Left colon (tissue), 2 donors: ENCODE results near the gene FSD1L. TPM values are rescaled to one million over a fixed set of nuclear protein-coding genes. Genes with fewer than 3 reads are reported as not detected.
A peak's percentile ranks its signal among the peaks of the same experiment; 100 is the strongest.

ENCODE experiments used
- ATAC-seq: fragments of 200-7000 bp; cut with Tn5 transposase; one replicate; pipeline ENCODE4 v1.9.1; 2020; ENCODE audit warnings: mild to moderate bottlenecking, moderate library complexity
- DNase-seq, 2 donors: peaks; one replicate each; pipeline ENCODE4 v3.0.0-alpha.2; 2020
- intact Hi-C, 2 donors: fragments of 100-400 bp; cut with DNase I in 1 of 2; cut with micrococcal nuclease in 1 of 2; formaldehyde crosslinking; loops; one replicate each; pipeline versions ENCODE4 v1.11.2 to v1.14.0; 2022; cut with DNase I, micrococcal nuclease
- long read RNA-seq: library from polyadenylated mRNA; unstranded; transcript quantifications from one replicate; pipeline ENCODE4 v2.0.0, GENCODE V29; 2021
- total RNA-seq, 2 donors: library from RNA; stranded (reverse); fragmentation: NEBNext Ultra II Directional; extraction: Animal tissue kit (Norgen Biotek cat#: 25700); gene quantifications; one replicate each; pipeline ENCODE4 v1.2.1, GENCODE V29; 2021
- donor health status: DM: no; HTN: no; CAD: no.
- donor health status: DM: yes; HTN: yes; CAD: no.

FSD1L gene
- 1 to 10 TPM; 3.8 to 7.8 TPM for total RNA-seq
- long read RNA-seq, partial matches to known transcripts, result 1 of 6 reads
- long read RNA-seq, other reads (novel, unspliced or antisense), result 5 of 6 reads

DNA sequence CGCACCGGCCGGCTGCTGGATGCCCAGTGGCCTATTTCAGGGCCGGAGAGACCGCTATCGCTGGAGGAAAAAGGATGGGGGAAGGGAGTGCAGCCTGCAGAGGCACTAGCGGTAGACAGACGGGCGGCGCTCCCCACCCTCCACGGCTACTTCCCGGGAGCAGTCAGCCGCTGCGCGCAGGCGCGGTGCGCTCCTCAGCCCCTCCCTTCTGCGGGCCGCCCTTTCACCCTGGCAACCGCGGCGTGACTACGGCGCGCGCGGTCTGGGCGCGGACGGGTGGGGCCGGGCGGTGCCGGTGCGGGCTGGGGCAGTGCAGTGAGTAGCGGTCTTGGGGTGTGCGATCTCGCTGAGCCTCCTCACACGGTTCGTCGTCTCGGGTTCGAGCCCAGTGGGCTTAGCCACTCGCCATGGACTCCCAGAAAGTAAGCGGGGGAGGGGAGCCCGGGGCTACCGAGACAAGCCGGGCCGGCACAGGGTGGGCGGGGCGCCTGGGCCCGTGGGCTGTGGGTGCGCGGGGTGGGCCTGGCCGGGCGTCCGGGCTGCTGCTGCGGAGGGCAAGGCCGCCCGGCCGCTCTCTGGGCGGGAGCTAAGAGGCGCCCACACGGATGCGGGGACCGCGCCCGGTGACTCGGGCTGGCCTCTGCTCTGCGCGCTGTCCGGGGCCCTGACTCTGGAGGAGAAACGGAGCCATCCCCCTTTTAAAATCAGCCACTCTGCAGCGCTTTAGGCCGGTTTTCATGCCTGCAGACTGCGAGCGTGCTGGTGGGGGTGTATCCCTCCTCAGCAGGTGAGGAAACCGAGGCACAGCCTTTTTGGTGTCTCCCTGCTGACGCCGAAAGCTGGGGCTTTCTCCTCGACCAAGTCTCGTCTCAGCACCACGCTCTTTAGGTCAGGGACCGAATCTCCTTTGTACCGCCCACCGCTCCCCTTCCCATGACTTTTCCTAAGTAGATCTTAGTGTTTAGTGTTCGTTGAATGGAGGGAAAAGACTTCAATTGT, at the start of gene FSD1L:
TSS of gene FSD1L (plus strand) at position 221 of the 999 bp plus-strand sequence. CDS start at position 408, 187 bp downstream.
- DNase-seq (peak; percentile 95 to 96), ATAC-seq (peak; percentile 99)
- intact Hi-C loops, result no loop called here

DNA sequence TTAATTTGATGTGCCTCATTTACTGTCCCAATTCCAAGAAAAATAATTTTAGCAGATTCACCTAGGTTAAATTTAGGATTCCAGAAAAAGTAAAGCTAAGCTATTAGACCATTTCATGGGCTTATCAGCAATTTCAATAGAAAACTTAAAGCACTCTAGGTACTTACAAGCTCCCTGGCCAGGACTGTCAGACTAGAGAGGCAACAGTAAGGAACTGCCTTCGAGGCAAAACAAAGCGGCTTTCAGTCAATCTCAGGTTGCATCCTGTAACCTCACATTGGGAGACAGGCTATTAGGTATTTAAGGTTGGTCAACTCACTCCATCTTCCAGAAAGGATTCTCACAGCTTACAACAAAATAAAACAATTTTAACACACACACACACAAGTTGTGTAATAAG, 48.7 kb upstream of the FSD1L start:
- ATAC-seq (no peak), DNase-seq (no peak)
- intact Hi-C loops, result no loop called here

DNA sequence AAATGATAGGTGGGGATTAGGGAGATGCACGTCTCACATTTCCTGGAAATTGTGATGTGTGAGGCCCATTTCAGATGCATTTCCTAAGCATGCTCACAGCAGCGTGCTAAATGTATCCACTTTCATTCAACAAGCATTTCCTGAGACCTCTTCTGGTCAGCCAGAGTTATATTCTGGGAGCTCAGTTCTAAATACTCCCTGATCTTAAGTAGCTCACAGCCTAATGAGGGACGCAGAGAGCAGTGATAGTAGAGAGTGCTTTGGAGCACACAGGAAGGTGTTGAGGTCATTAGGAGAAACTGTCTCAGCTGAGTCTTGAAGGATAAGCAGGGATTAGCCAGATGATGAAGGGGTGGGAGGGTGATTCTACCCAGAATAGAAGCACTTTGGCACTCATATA, 46.2 kb upstream of the FSD1L start:
- ATAC-seq (peak; percentile 11), DNase-seq (no peak)
- intact Hi-C loops, result no loop called here

DNA sequence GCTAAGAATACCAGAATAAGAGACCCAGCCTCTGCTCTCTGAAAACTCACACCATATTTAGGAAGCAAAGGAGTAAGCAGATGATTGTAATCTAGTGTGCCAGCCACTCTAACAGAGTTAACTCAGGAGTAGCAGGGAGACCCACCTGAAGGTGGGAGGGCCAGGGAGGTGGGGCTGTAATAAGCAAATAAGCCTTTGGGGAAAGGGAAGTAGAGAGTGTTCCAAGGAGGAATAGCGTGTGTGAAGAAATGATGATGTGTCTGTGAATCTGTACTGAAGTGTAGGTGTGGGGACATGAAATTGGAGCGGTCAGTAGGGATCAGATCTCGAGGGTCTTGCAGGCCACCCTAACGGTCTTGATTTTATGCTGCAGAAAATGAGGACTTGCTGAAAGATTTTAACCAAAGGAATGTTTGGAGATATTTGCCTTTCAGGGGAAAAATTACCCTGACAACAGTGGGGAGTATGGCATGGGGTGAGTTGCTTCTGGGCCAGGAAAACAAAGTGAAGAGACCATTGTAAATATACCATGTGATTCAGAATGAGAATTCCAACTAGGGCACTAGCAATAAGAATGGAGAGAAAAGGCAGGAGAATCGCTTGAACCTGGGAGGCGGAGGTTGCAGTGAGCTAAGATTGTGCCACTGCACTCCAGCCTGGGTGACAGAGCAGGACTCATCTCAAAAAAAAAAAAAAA, 44.1 kb upstream of the FSD1L start:
- intact Hi-C loops, result no loop called here
- DNase-seq (no peak), ATAC-seq (peak; percentile 45)

DNA sequence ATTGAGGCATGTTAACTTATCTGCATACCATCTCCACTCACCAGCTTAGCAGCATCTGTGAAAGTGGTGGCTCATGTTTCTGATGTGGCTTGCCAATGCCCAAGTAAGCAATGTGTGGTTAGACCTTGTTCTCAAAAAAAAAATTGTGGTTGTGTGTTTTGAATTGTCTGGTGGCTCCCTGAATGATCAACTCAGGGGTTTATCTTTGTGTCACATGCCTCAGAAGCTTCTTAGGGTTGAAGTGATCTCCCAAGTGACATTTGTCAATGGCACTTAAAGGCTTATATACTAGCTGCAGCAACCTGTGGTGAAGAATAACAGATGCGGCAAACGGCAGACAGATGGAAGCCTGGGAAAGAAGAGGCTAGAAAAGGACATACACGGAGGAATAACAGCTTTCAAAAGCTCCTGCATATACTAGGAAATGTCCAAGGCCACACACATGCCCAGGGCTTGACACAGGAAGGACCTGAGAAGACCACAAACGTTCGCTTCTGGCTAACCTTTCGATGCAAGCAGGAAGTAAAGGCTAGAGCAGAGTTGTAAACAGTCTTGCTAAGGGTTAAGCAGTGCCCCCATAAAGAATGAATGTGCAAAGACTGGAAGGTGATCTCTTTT, 42.2 kb upstream of the FSD1L start:
- no peak for DNase-seq
- ATAC-seq, result no peak
- intact Hi-C loops, result no loop called here

DNA sequence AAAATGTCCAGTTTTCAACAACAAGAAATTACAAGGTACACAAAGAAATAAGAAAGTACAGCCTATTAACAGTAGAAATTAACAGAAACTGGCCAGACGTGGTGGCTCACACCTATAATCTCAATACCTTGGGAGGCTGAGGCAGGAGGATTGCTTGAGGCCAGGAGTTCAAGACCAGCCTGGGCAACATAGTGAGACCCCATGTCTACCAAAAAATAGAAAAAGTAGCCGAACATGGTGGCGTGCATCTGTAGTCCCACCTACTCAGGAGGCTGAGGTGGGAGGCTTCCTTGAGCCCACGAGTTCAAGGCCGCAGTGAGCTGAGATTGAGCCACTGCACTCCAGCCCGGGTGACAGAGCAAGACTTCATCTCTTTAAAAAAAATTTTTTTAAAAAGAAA, 41.5 kb upstream of the FSD1L start:
- intact Hi-C loops, result no loop called here
- DNase-seq (no peak), ATAC-seq (no peak)

DNA sequence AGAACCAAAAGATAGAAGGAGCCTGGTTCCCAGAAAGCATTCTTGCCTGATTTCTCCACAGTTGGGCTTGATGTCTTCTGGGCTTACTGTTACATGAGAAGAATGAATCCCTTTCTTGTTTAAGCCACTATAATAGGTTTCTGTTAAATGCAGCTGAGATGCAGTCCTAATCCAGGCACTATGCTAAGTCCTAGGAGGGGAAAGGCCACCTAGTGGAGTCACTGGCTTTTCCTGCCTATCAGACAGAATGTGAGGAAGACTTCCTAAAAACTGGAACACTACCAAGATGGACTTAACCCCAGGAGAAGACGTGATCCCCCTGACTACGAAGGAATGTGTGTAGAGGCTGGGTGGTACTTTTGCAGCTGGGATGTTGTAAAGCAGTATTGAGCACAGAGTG, 34.3 kb upstream of the FSD1L start:
- intact Hi-C loops, result loop anchor here in 1 of 2 donors (10.0 kb wide), 2 partner anchors 259 to 499 kb away; no protein-coding TSS in a partner anchor
- DNase-seq (peak in 1 of 2 donors; percentile 23), ATAC-seq (peak; percentile 74)

DNA sequence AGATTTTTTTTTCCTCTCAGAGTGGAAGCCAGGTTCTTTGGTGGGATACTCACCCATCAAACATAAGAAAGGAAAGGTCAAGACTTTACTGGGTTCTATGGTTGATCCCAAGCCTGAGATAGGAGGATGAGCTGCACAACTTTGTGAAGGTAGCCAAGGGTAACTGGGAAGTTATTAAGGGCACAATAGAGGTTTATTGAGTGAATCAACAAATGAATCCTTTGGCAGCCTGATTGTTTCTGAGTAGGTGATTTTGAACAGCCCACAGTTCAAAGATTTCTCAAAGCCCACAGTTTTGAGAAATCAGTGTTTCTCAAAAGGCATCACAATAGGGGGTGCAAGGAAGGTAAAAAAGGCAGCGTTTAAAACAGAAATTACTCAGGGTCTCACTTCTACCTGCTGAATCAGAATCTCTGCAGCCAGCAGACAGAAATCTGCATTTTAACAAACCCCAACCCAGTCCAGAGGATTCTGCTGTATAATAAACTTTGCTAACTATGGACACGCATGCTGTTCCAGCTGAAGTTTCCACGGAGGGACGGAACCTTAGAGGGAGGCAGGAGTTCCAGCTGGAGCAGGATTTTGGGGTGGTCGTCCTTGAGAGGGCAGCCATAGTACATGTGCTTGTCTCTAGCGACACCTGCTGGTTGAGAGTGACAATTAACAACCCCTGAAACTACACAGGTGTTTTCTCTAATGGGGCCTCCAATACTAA, 32.7 kb upstream of the FSD1L start:
- ATAC-seq, result peak; percentile 62
- DNase-seq, result peak in 1 of 2 donors; percentile 56

DNA sequence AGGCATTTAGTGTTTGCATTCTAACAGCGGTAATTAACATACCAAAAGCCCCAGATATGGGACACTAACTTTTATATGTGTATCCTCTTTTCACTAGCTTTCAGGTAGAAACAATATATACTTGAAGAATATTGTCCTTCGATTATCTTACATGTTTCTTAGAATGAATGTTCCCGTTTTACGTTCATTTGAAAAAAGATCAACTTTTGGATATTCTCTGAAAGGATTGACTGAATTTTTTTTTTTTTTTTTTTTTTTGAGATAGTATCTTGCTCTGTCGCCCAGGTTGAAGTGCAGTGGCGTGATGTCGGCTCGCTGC, 32.2 kb upstream of the FSD1L start:
- DNase-seq, result no peak
- no peak for ATAC-seq
- intact Hi-C loops, result loop anchor here in 1 of 2 donors (5.0 to 10.0 kb wide), 3 partner anchors 261 to 563 kb away; no protein-coding TSS in a partner anchor

More for the DNA sequence above, 32.7 kb upstream of the FSD1L start:
- intact Hi-C loops, result loop anchor here in 1 of 2 donors (5.0 to 10.0 kb wide), 3 partner anchors 260 to 563 kb away; no protein-coding TSS in a partner anchor

DNA sequence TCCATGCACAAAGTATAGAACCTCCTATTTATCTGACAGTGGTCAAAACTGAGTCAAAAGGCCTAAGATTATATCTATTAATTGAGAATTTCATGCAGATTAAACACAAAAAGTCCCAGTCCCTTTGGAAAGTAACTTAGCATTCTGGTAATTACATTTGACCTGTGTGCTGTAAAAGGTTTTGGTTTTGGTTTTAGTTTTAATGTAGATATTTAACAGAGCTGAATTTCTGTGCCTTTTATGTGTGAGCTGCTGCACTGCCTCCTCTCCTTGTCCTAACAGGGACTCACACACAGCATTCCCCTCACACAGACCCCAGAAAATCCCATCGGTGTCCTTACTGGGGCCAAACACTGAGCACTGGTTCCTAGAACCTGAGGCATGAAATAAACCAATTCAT, 31.0 kb upstream of the FSD1L start:
- ATAC-seq (peak; percentile 27), DNase-seq (no peak)

DNA sequence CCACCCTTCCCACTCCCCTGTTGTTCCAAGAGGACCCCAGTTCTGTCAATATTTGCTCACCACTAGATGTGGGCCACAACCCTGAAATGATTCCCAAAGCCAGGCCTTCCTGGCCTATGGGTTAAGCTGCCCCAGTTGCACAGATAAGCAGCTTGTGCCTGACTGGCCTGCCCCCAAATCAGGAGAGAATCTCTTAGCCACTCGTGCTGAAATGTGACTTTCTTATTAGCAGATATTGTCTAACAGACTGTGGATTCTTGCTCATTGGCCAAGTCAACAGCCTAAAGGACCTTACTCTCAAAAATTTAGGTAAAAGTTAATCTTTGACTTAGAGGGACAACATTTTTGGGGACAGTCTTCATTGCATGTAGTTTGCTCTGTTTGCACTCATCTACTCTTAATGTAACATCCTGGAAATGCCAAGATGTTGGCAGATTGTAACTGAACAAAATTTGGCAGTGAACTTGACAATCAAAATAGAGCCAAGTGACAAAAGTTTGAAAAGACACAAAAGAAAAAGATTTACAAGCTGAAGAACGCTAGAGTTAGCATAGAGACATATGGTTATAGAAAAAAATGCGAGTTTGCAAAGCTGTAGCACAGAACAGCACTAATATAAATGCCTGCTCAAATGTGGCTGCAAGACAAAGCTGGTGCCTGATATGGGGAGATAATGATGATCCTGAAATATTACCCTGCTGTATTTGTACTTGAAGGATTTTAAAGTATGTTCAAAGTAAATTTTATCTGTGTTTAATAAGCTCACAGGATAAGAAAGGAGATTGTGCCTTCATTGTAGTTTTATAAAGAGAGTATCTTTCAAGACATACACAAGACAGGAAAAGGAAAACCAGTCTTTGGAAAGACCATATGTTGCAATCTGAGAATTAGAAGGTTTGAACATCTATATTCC, 29.0 kb upstream of the FSD1L start:
- no peak for DNase-seq
- ATAC-seq, result no peak
- intact Hi-C loops, result loop anchor here in 1 of 2 donors (5.0 to 10.0 kb wide), 3 partner anchors 264 to 567 kb away; no protein-coding TSS in a partner anchor

More for the DNA sequence above, 31.0 kb upstream of the FSD1L start:
- intact Hi-C loops, result loop anchor here in 1 of 2 donors (5.0 to 10.0 kb wide), 3 partner anchors 262 to 565 kb away; no protein-coding TSS in a partner anchor

DNA sequence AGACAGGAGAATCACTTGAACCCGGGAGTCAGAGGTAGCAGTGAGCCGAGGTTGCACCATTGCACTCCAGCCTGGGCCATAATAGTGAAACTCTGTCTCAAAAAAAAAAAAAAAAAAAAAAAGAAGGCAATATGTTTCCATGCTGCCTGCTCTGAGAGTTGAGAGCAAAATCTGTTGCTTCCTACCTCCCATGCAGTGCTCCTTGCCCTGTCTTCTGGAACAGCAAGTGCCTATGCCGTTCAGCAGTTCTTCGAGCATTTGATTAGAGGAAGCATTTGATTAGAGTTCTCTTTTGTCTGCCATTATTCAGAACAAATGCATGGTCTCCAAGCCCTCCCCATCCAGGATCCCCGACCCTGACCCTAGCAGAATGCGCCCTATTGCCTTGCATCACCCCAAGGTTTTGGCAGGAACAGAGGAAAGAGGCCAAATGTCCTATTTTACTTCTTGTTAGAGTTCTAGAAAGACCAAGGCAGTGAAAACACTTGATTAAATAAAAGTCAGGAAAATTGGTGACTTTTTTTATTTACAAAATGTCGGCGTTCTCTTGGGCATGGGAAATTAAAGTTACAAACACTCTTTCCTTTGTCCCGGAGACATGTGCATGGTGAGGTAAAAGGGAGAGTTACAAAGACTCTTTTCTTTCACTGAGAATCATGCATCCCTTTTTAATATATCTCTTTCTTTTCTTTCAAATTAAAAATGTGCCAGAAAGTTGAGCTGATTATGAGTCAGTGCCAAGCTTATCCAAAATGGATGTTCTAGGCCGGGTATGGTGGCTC, 27.8 kb upstream of the FSD1L start:
- DNase-seq (no peak), ATAC-seq (no peak)
- intact Hi-C loops, result loop anchor here in 1 of 2 donors (5.0 to 10.0 kb wide), 3 partner anchors 265 to 568 kb away; no protein-coding TSS in a partner anchor

DNA sequence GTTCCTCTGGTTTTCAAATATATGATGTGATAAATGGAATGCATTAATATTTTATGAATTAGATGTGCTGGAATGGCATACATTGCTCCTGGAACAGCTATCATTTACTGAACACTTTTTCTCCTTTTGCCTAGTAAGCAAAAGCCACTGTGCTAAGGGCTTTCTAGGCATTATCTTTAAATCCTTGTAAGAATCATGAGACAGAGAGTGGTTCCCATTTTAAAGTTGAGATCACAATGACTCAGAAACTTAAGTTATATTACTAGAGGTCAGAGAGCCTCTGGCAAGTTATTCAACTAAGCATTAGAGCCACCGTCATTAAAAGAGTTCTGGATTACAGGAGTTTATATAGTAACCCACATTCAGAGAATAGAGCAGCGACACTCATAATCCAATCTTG, 26.7 kb upstream of the FSD1L start:
- intact Hi-C loops, result no loop called here
- DNase-seq (no peak), ATAC-seq (no peak)

DNA sequence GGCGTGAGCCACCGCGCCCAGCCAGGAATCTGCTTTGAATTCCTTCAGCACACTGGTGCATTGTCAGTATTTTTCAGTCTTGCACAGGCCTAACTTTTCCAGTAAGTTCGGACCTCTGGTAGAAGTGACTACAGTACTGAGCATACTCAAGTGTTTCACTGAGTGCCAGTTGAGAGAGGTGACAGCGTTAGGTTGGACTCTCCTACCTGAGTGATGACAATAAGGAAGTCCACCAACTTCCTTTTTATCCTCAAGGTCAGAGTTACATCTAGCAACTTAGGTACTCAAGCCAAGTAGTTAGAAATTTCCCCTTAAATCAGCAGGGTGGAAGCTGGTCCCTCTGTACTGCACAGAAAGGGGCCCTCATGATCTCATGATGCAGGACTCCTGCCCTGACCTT, 26.0 kb upstream of the FSD1L start:
- peak; percentile 89 for ATAC-seq

DNA sequence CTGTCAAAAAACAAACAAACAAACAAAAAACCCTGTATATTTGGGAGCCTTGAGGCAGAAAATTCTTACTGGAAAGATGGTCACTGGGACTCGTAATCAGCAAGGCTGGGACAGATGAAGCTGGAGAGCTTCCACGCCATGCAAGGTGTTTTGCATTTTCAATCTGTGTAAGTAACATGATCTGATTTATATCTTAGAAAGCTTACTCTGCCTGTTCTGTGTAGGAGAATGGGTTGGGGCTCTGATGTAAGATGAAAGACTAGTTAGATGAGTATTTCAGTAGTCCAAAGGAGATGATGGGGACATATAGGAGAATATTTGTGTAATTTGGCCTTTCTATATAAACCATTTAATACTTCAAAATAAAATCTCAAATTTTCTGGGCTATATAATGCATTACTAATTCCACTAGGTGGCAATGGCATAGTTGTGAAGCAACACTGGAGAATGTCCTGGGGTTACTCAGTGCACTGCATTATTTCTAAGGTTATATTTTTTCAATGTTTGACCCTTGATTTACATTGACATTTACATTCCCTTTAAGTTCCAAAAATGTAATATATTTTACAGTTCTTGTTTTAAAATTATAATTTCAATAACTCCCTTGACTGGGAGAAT, 21.9 kb upstream of the FSD1L start:
- intact Hi-C loops, result no loop called here
- ATAC-seq (peak; percentile 66), DNase-seq (no peak)

More for the DNA sequence above, 26.0 kb upstream of the FSD1L start:
- intact Hi-C loops, result no loop called here
- no peak for DNase-seq

DNA sequence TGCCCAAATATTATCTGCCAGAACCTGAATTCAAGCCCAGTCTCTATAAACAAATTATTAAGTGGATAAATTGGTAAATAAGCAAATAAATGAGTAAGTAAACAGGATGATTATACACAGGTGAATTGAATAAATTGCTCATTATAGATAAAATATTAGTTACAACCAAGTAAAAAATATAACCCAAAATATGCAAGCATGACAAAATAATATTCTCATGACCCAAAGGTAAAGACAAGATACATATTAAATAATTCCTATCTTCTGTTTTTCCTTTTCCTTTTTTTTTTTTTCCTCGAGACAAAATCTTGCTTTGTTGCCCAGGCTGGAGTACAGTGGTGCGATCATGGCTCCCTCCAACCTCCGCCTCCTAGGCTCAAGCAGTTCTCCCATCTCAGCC, 21.2 kb upstream of the FSD1L start:
- ATAC-seq (no peak), DNase-seq (no peak)
- intact Hi-C loops, result no loop called here
